ENCODE measurements around the gene DCHS2. TPM values are rescaled to one million over a fixed set of nuclear protein-coding genes. Genes with fewer than 3 reads are reported as not detected.

The DCHS2 gene
- total and polyA plus RNA-seq, 2 of the 8 experiments (the other 6 are each of a cell fraction or from before 2014, with no cell fraction given), result 0.54 to 2.6 TPM

GRCh38 chr4:154345359-154345758, 146.2 kb downstream of the DCHS2 start:
- Histone ChIP-seq H3K23me2 (ENCODE audit: low read depth, low read length) (no peaks in the 10 kb centered on the region), H3K14ac (ENCODE audit: insufficient read length) (no peak overlapping the region), H3K4ac (replicated peaks; ENCODE audit: insufficient read length, low read depth, low read length) (no peak overlapping the region), H2AK5ac (ENCODE audit: low read depth, low read length) (no peak overlapping the region), H3K18ac (ENCODE audit: extremely low read depth, low read length) (no peak overlapping the region), H3K4me3 (ENCODE audit: extremely low read depth in 1 of 4, insufficient read depth in 2 of 4, low read depth in 3 of 4, low read length in 4 of 4) (no peak overlapping the region), H2BK12ac (ENCODE audit: low read depth, low read length) (no peak overlapping the region), H4K5ac (ENCODE audit: insufficient read length, low read depth, low read length) (no peak overlapping the region), H2BK120ac (replicated peaks; ENCODE audit: low read depth, low read length) (no peak overlapping the region), H3K23ac (ENCODE audit: insufficient read length) (no peak overlapping the region), H3K79me2 (ENCODE audit: control insufficient read depth in 1 of 2, insufficient read depth in 2 of 2, low read length in 2 of 2) (no peaks in the 10 kb centered on the region), H3K27ac (ENCODE audit: low read depth, low read length) (no peak overlapping the region), H3K79me1 (ENCODE audit: low read depth, low read length) (no peaks in the 10 kb centered on the region), H3K4me1 (replicated peaks in 1 of 4; ENCODE audit: control insufficient read depth in 3 of 4, insufficient read depth in 4 of 4, low read length in 3 of 4) (no peaks in the 10 kb centered on the region), H4K20me1 (replicated peaks in 1 of 2; ENCODE audit: control insufficient read depth in 1 of 2, insufficient read depth in 2 of 2, low read length in 2 of 2) (no peaks in the 10 kb centered on the region), H4K8ac (ENCODE audit: extremely low read depth, insufficient read depth, low read length) (no peak overlapping the region), H3K9me3 (ENCODE audit: insufficient read depth in 2 of 2, low read depth in 1 of 2, low read length in 1 of 2) (no peaks in the 10 kb centered on the region), H3K56ac (replicated peaks; ENCODE audit: insufficient read length, low read depth, low read length) (no peak overlapping the region), H3K27me3 (replicated peaks in 1 of 4; ENCODE audit: control insufficient read depth in 3 of 4, extremely low read depth in 1 of 4, insufficient read depth in 3 of 4, low read length in 3 of 4) (no peaks in the 10 kb centered on the region), H2BK5ac (ENCODE audit: low read depth, low read length) (no peak overlapping the region), H4K91ac (replicated peaks; ENCODE audit: insufficient read length, low read length) (no peak overlapping the region), H2BK15ac (ENCODE audit: low read length) (no peak overlapping the region), H2BK20ac (ENCODE audit: low read length) (no peak overlapping the region), H2AFZ (ENCODE audit: low read length) (no peak overlapping the region), H3K36me3 (ENCODE audit: control insufficient read depth in 2 of 4, insufficient read depth in 4 of 4, low read length in 3 of 4) (no peaks in the 10 kb centered on the region), H3K9ac (replicated peaks in 1 of 4; ENCODE audit: extremely low read depth in 1 of 4, low read depth in 3 of 4, low read length in 3 of 4) (no peak overlapping the region), H3K4me2 (ENCODE audit: insufficient read depth in 1 of 2, low read depth in 2 of 2, low read length in 2 of 2) (no peak overlapping the region)
- no peak for DNase-seq (ENCODE audit: low read depth in 1 of 2, low spot score in 2 of 2)
- ChIA-PET CTCF (ENCODE audit: partially characterized antibody) (interaction anchor here (0.7 to 2.9 kb wide), 20 partner anchors 8 to 560 kb away, joined by 3 to 14 read pairs (median 4); no protein-coding TSS in a partner anchor), POLR2A (ENCODE audit: partially characterized antibody) (no interaction called here)
- TF ChIP-seq KDM1A (IDR thresholded peaks at IDR 0.05; ENCODE audit: borderline replicate concordance, low read length), result no peak
- WGBS, 2 experiments (ENCODE audit: extremely low coverage in 1 of 2, insufficient coverage in 1 of 2, insufficient read length in 1 of 2, insufficient replicate concordance in 2 of 2, low coverage in 1 of 2, low lambda C conversion rate in 2 of 2, missing lambda C conversion rate in 1 of 2), result 94% methylated on average over 1 of the region's 1 CpG; no CpG with 5 or more reads in 1 of the 2 experiments
- no peak for FAIRE-seq

Measured in H1 (cell line).